Heart left ventricle (tissue), 13 donors: ENCODE measurements around the gene DIDO1.

Source experiments
- POLR2A ChIP-seq, 2 donors: fragments of 450-650 bp; IDR thresholded peaks; one replicate each; pipeline ENCODE4 v1.6.1; 2017; ENCODE audit warnings: antibody characterized with exemption in 2 of 2, mild to moderate bottlenecking in 2 of 2, moderate library complexity in 2 of 2
- TF ChIP-seq, protein P1 (sequence below), 12 donors: fragments of 200-600 bp; sonication (generic) in 4 of 12; IDR thresholded peaks; one replicate each; pipeline versions ENCODE4 v1.5.0 to v1.8.0; 2018 to 2022; ENCODE audit warnings: antibody characterized with exemption in 12 of 12, mild to moderate bottlenecking in 5 of 12
- donor health status: ischemic (EF 13 %, LVEDD 7.1; RV severe dilation, severe dysfunction).
- donor health status: DM: no; HTN: yes; CAD: no.
- donor health status: DM: no; HTN: no; CAD: no.
- donor health status: ischemic (EF 25% LVEDD 6.9; RV normal size, moderate dysfunction).
- donor health status: ischemic (EF 25% LVEDD 5.7; RV mildly dilated, moderate dysfunction).
- donor health status: ischemic (EF 35%, LVEDD 5.7; RV mildly dilated, moderate dysfunction).
- donor health status: nonischemic (EF 11% LVEDD 7.7; RV severe dilation, severe dysfunction).
- donor health status: DM: yes; HTN: yes; CAD: no.
- donor health status: PGD.
- donor health status: ischemic (EF 29% LVEDD 5.4; RV normal size, mild dysfunction).
- donor health status: nonischemic (EF 23%, LVEDD 6.1; RV moderate dilation, normal function).

DNA sequence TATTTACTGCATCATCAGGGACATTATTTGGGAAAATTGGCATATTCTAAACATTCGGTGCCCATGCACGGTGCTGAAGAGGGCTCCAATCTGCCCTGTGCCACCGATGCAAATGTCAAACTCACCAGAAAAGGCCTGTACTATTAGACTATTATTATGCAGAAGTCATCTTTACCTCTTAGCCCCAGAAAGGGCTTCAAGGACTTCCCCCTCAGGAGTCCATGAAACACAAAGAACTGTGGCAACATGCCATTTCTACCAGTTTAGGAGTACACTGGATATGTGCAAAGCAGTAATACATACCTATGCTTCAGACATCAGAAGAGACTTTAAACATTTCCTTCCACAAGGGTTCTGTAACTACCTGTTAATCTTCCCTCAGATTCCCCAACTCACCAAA, 8.6 kb downstream of the DIDO1 start:
- TF ChIP-seq, protein P1, sequence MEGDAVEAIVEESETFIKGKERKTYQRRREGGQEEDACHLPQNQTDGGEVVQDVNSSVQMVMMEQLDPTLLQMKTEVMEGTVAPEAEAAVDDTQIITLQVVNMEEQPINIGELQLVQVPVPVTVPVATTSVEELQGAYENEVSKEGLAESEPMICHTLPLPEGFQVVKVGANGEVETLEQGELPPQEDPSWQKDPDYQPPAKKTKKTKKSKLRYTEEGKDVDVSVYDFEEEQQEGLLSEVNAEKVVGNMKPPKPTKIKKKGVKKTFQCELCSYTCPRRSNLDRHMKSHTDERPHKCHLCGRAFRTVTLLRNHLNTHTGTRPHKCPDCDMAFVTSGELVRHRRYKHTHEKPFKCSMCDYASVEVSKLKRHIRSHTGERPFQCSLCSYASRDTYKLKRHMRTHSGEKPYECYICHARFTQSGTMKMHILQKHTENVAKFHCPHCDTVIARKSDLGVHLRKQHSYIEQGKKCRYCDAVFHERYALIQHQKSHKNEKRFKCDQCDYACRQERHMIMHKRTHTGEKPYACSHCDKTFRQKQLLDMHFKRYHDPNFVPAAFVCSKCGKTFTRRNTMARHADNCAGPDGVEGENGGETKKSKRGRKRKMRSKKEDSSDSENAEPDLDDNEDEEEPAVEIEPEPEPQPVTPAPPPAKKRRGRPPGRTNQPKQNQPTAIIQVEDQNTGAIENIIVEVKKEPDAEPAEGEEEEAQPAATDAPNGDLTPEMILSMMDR (IDR thresholded peaks at IDR 0.05), result no peak
- TF ChIP-seq POLR2A (IDR thresholded peaks at IDR 0.05), result no peak
